Sciatic nerve (tissue), 2 donors: ENCODE data around the gene HSP90AB1. TPM values are rescaled to one million over a fixed set of nuclear protein-coding genes. Genes with fewer than 3 reads are reported as not detected.

ENCODE experiments used
- ATAC-seq: fragments of 200-7000 bp; cut with Tn5 transposase; one replicate; pipeline ENCODE4 v1.9.1; 2020; ENCODE audit warnings: mild to moderate bottlenecking, moderate library complexity
- DNase-seq: peaks from one replicate; pipeline ENCODE4 v3.0.0-alpha.2; 2020; ENCODE audit warnings: low spot score
- intact Hi-C: fragments of 100-400 bp; cut with DNase I; formaldehyde crosslinking; loops from one replicate; pipeline ENCODE4 v1.14.2; 2022
- total RNA-seq: library from RNA; stranded (reverse); fragmentation: NEBNext Ultra II Directional; extraction: Animal tissue kit (Norgen Biotek cat#: 25700); gene quantifications from one replicate; pipeline ENCODE4 v1.2.1, GENCODE V29; 2021
- donor health status: DM: no; HTN: no; CAD: no.
- donor health status: DM: no; HTN: no; CAD: no.

HSP90AB1 gene
- total RNA-seq: 470 TPM

GRCh38 chr6:44246663-44247337 is at the start of gene HSP90AB1:
TSS of gene HSP90AB1 (plus strand) at chr6:44247101. CDS start at chr6:44248630, 1,529 bp downstream.
- intact Hi-C loops: no loop called here
- ATAC-seq (peak; percentile 94), DNase-seq (peak; percentile 96)

GRCh38 chr6:44198684-44199083 is 48.2 kb upstream of the HSP90AB1 start:
- intact Hi-C loops: no loop called here
- ATAC-seq (no peak), DNase-seq (no peak)

GRCh38 chr6:44199883-44200282 is 47.0 kb upstream of the HSP90AB1 start:
- ATAC-seq (no peak), DNase-seq (no peak)
- intact Hi-C loops: no loop called here

- ATAC-seq: no peak
- intact Hi-C loops: no loop called here
These were observed 45.7 kb upstream of the HSP90AB1 start for GRCh38 chr6:44201200-44201599.

GRCh38 chr6:44201638-44202303 is 45.1 kb upstream of the HSP90AB1 start:
- ATAC-seq (peak; percentile 25), DNase-seq (no peak)
- intact Hi-C loops: no loop called here

More at GRCh38 chr6:44201200-44201599, 45.7 kb upstream of the HSP90AB1 start:
- no peak for DNase-seq

GRCh38 chr6:44202332-44202971 is 44.4 kb upstream of the HSP90AB1 start:
- intact Hi-C loops: no loop called here
- ATAC-seq: peak; percentile 28

GRCh38 chr6:44202972-44203750 is 43.7 kb upstream of the HSP90AB1 start:
- intact Hi-C loops: no loop called here
- peak; percentile 13 for ATAC-seq

More at GRCh38 chr6:44202332-44202971, 44.4 kb upstream of the HSP90AB1 start:
- DNase-seq: no peak

GRCh38 chr6:44203955-44204354 is 42.9 kb upstream of the HSP90AB1 start:
- DNase-seq (no peak), ATAC-seq (no peak)
- intact Hi-C loops: no loop called here

More at GRCh38 chr6:44202972-44203750, 43.7 kb upstream of the HSP90AB1 start:
- DNase-seq: no peak

- DNase-seq (no peak), ATAC-seq (no peak)
- intact Hi-C loops: no loop called here
These were observed 38.9 kb upstream of the HSP90AB1 start for GRCh38 chr6:44207966-44208365.

- DNase-seq (no peak), ATAC-seq (no peak)
- intact Hi-C loops: no loop called here
These were observed 35.6 kb upstream of the HSP90AB1 start for GRCh38 chr6:44211284-44211683.

GRCh38 chr6:44214307-44214706 is 32.6 kb upstream of the HSP90AB1 start:
- ATAC-seq: no peak
- no peak for DNase-seq
- intact Hi-C loops: no loop called here

GRCh38 chr6:44216677-44217331 is 30.1 kb upstream of the HSP90AB1 start, which contains the start of gene MYMX:
TSS of gene MYMX (plus strand) at chr6:44216926. CDS start at chr6:44217472, 546 bp downstream.
- intact Hi-C loops: no loop called here
- DNase-seq (no peak), ATAC-seq (peak; percentile 7)

GRCh38 chr6:44217332-44218143 is 29.4 kb upstream of the HSP90AB1 start:
- no peak for ATAC-seq
- intact Hi-C loops: no loop called here
- DNase-seq: no peak

- DNase-seq (peak; percentile 90), ATAC-seq (peak; percentile 86)
- intact Hi-C loops: no loop called here
These were observed 27.7 kb upstream of the HSP90AB1 start for GRCh38 chr6:44219053-44219814.

GRCh38 chr6:44219815-44220784 is 26.8 kb upstream of the HSP90AB1 start:
- intact Hi-C loops: loop anchor here (1.0 kb wide), 1 partner anchor 44 kb away; no protein-coding TSS in a partner anchor
- DNase-seq (no peak), ATAC-seq (no peak)

- DNase-seq (no peak), ATAC-seq (no peak)
- intact Hi-C loops: loop anchor here (1.0 kb wide), 1 partner anchor 45 kb away; no protein-coding TSS in a partner anchor
These were observed 26.0 kb upstream of the HSP90AB1 start for GRCh38 chr6:44220913-44221290.
